ENCODE measurements around the gene TPPP2.

DNA sequence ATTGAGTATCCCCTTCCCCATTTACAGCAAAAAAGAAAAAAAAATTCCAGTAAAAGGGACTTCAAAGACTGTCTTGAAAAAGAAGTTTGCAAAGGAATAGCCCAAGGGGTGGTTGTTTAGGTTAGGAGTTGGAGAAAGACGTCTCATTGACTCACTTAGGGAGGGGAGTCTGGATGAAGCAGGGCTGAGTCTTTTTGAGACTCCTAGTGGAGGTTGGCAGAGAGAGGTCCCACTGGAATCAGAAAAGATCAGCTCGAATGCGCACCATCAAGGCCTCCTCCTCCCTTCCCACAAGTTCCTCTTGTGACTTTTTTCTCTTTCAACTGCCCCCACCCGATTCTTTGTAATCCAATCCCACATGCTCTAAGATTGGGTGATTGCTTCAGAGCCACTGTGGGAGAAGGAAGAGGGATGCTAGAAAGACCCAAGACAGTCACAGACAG, 42.0 kb downstream of the TPPP2 start:
- TF ChIP-seq, protein P1, sequence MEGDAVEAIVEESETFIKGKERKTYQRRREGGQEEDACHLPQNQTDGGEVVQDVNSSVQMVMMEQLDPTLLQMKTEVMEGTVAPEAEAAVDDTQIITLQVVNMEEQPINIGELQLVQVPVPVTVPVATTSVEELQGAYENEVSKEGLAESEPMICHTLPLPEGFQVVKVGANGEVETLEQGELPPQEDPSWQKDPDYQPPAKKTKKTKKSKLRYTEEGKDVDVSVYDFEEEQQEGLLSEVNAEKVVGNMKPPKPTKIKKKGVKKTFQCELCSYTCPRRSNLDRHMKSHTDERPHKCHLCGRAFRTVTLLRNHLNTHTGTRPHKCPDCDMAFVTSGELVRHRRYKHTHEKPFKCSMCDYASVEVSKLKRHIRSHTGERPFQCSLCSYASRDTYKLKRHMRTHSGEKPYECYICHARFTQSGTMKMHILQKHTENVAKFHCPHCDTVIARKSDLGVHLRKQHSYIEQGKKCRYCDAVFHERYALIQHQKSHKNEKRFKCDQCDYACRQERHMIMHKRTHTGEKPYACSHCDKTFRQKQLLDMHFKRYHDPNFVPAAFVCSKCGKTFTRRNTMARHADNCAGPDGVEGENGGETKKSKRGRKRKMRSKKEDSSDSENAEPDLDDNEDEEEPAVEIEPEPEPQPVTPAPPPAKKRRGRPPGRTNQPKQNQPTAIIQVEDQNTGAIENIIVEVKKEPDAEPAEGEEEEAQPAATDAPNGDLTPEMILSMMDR (IDR thresholded peaks at IDR 0.05) = no peak
- TF ChIP-seq POLR2A (IDR thresholded peaks at IDR 0.05) = no peak
- no peak for TF ChIP-seq POLR2AphosphoS5 (IDR thresholded peaks at IDR 0.05)
- TF ChIP-seq EP300 (IDR thresholded peaks at IDR 0.05) = no peak
